ENCODE results near the gene KLK10. TPM values are rescaled to one million over a fixed set of nuclear protein-coding genes. Genes with fewer than 3 reads are reported as not detected.

Gene KLK10, protein sequence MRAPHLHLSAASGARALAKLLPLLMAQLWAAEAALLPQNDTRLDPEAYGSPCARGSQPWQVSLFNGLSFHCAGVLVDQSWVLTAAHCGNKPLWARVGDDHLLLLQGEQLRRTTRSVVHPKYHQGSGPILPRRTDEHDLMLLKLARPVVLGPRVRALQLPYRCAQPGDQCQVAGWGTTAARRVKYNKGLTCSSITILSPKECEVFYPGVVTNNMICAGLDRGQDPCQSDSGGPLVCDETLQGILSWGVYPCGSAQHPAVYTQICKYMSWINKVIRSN
- not detected for total RNA-seq
- long read RNA-seq, donor 1 = 0 reads
- long read RNA-seq, donor 2 = 0 reads

- DNase-seq (ENCODE audit: low spot score) = no peak
- intact Hi-C loops (cut with DNase I) = no loop called here
These were observed at the start of gene KLK10 for GRCh38 chr19:51019544-51019925. KLK10 (minus strand) TSS chr19:51019709; CDS start chr19:51019130, 579 bp downstream.

- DNase-seq (ENCODE audit: low spot score) = no peak
- intact Hi-C loops (cut with DNase I) = no loop called here
These were observed 47.1 kb upstream of the KLK10 start for GRCh38 chr19:51066393-51067186.

DNA sequence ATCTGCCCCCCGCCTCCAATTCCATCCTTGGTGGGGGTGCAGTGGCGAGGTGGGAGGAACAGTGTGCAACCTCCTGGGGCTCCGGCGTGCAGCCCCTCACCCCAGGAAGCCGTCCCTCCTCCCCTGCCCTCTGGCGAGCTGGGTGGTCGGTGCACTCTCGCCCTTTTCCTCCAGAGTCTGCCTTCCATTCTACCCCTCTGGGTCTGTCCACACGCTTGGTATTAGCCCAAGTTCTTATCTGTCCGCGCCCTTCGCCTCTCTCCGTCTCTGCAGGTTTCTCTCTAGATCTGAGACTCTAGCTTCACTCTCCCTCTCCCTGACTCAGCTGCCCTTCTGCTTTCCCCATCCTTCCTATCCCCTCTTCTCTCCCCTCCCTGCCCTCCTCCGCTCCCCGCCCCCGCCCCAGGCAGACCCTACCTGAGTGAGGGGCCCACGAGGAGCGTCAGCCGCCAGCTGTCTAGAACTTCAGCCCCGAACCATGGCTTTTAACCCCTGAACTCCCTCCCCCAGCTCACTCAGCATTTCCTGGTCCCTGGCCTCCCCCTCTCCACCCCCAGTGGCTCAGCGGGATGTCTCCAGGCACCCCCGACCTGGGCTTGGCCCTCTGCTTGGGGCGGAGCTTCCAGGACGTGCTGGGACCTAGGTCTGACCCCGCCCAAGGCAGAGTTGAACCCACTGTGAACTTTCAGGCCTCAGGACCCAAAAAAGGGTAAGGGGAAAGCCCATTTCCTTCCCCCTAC lies 45.9 kb upstream of the KLK10 start:
- intact Hi-C loops (cut with DNase I) = no loop called here
- DNase-seq (ENCODE audit: low spot score) = no peak

DNA sequence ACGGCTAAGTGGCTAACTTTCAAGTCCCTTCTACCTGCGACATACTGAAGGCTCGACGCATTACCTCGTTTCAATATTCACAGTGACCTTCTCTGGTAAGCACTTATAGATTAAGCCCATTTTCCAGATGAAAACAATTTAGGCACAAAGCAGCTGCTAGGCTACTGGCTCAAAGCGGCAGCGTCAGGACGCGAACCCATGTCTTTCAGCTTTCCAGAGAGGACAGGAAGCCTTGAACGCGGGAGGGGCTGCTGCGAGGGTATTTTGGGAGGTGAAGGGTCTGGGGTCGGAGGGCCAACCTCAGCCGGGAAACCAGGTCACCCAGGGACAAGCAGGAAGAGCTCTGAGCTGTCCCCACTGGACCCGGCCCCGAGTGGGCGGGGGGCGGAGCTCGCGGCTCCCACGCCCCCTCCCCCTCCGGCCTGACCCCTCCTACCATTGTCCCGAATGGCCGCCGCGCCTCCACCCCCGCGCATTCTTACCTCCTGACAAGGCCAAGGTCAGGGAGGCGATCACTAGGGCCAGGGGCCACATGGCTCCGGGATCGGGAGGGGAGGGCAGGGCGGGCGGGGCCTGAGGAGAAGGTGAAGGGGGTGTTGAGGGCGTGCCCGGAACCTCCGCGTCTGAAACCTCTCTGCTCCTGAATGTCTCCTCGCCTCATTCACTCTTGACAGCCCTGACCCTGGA lies 45.2 kb upstream of the KLK10 start, which contains the start of gene KLK13:
Gene KLK13, minus strand, starts transcription at position 559 of the 687 bp plus-strand sequence. Its CDS starts 25 bp downstream, at position 534.
- intact Hi-C loops (cut with DNase I) = no loop called here
- no peak for DNase-seq (ENCODE audit: low spot score)

GRCh38 chr19:51063664-51064063 lies 44.2 kb upstream of the KLK10 start:
- intact Hi-C loops (cut with DNase I) = no loop called here
- DNase-seq (ENCODE audit: low spot score) = no peak

GRCh38 chr19:51060973-51061372 lies 41.5 kb upstream of the KLK10 start:
- no peak for DNase-seq (ENCODE audit: low spot score)
- intact Hi-C loops (cut with DNase I) = no loop called here

DNA sequence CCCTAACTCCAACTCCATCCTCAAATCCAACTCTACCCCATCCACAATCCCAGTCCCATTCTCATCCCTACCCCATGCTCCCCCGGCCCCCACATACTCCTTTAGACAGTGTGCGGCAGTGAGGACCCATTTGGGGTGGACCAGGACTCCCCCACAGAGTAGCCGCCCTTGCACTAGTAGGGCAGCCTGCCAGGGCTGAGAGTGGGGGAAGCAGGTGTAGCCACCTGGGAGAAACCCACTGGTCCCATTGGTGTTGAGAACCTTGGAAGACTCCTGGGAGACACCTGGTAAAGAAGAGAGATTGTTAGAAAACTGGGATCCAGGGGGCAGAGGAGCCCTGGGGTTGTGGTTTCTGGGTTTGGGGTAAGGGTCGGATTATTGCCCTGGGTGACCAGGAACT lies 40.8 kb upstream of the KLK10 start:
- intact Hi-C loops (cut with DNase I) = no loop called here
- DNase-seq (ENCODE audit: low spot score) = no peak

- intact Hi-C loops (cut with DNase I) = no loop called here
- DNase-seq (ENCODE audit: low spot score) = no peak
These were observed 40.2 kb upstream of the KLK10 start for GRCh38 chr19:51059715-51060114.

DNA sequence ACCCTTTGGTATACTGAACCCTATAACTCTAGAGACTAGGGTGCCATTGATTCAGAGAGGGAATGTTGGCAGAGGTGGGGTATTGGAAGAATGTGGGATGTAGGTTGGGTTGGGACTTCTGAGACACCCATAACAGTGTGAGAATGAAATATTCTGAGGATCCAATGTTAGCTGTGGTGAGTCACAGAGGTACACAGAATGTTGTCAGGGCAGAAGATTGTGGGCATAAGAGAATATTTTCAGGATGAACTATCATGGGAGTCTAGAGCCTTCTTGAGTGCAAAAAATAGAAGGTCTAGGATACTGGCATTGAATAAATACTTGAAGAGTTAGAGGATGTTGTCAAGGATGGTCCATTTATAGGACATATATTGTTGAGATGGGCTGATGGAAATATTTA lies 36.4 kb upstream of the KLK10 start:
- no peak for DNase-seq (ENCODE audit: low spot score)
- intact Hi-C loops (cut with DNase I) = no loop called here

GRCh38 chr19:51047031-51047335 lies 27.5 kb upstream of the KLK10 start:
- intact Hi-C loops (cut with DNase I) = no loop called here
- no peak for DNase-seq (ENCODE audit: low spot score)

DNA sequence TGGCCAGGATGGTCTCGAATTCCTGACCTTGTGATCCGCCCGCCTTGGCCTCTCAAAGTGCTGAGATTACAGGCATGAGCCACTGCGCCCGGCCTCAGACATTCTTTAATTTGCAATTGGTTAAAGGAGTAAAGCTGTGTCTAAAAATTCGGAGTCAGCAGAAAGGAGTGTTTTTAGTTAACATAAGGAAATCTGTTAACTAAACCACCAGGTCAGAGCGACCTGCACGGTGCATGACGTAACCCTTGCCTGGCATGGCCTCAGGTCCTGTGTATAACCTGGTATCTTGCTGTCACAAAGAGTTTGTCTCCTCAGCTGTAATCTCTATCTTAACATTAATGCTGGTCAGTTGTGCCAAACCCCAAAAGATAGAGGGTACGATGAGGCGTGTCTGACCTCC lies 24.8 kb upstream of the KLK10 start:
- intact Hi-C loops (cut with DNase I) = no loop called here
- no peak for DNase-seq (ENCODE audit: low spot score)

GRCh38 chr19:51043497-51043896 lies 24.0 kb upstream of the KLK10 start:
- intact Hi-C loops (cut with DNase I) = no loop called here
- DNase-seq (ENCODE audit: low spot score) = no peak

DNA sequence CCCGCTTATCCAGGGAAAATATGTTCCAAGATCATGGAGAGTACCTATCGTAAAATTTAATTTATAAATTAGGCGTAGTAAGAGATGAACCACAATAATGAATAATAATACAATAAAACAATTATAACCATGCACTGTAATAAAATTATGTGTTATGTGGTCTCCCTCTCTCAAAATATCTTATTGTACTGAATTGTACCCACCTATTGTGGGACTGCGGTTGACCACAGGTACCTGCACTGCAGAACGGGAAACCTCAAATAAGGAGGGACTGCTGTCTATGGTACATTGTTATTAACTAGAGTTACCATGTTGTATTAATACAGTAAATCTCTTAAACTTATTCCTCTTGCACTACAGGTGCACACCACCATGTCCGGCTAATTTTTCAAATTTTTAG lies 20.6 kb upstream of the KLK10 start:
- no peak for DNase-seq (ENCODE audit: low spot score)
- intact Hi-C loops (cut with DNase I) = no loop called here

DNA sequence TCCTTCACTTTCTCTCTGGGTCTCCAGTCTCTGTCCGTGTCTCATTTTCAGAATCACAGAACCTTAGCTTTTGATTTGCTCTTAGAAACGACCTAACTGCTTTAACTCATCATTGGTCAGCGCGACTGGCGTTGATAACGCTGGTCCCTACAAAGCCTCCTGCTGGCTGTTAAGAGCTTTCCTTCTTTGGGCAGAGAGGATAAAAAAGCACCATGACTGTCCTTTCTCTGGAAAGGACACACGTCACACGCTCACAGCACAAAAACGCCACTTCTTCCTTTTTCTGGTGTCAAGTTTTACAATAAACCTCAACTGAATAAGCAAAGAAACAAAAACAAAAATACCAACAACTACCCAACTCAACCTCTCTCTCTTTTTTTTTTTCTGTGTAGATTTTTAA lies 17.0 kb upstream of the KLK10 start:
- intact Hi-C loops (cut with DNase I) = loop anchor here in 1 of 2 donors (10.0 kb wide), 1 partner anchor 1212 kb away; no protein-coding TSS in a partner anchor
- no peak for DNase-seq (ENCODE audit: low spot score)

GRCh38 chr19:51034704-51035103 lies 15.2 kb upstream of the KLK10 start, which contains the start of gene KLK12:
KLK12 (minus strand) TSS chr19:51035002; CDS start chr19:51034621, 381 bp downstream.
- no peak for DNase-seq (ENCODE audit: low spot score)
- intact Hi-C loops (cut with DNase I) = loop anchor here in 1 of 2 donors (10.0 kb wide), 1 partner anchor 1210 kb away; no protein-coding TSS in a partner anchor

DNA sequence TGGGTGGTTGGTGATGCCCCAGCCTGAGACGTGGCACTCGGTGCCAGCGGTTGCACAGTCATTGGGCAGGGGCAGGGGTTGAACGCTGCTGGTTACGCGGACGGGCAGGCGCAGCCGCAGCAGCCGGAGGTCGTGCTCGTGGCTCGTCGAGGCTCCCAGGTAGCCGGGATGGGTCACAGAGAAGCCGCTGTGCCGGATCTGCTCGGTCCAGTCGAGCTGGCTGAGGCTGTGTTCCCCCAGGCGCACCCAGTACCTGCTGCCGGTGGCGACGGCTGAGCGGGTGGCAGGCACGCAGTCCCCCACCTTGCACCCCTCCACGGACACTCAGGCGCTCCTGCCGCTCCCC lies 12.3 kb upstream of the KLK10 start:
- DNase-seq (ENCODE audit: low spot score) = no peak
- intact Hi-C loops (cut with DNase I) = loop anchor here in 1 of 2 donors (10.0 kb wide), 1 partner anchor 1207 kb away; no protein-coding TSS in a partner anchor

DNA sequence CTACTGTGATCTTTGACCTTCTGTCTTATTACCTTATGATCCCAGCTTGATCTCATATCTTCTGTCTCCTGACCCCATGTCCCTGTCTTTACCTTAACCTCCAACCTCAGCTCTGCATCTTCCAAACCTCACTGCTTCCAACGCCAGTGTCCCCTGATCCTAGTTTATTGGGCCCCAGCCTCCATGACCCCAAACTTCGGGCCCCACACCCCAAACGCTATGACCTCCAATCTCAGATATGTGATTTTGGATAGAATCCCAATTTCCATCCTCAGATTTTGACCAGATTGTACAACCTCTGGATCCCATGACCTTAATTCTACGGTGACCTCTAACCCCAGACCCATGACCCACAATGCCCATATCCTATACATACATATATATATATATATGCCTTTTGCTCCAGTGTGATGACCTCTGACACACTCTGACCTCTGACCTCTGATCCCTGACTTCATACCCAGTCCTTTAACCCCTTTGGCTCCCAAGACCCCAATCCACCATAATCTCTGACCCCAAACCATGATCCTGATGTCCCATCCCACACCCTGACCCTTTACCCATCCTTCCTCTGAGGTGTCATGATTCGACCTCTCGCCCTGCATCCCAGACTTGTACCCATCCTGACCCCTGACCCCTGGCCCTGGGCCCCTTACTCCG lies 11.8 kb upstream of the KLK10 start:
- intact Hi-C loops (cut with DNase I) = loop anchor here in 1 of 2 donors (10.0 kb wide), 1 partner anchor 1207 kb away; no protein-coding TSS in a partner anchor
- DNase-seq (ENCODE audit: low spot score) = no peak

GRCh38 chr19:51030631-51031030 lies 11.1 kb upstream of the KLK10 start:
- no peak for DNase-seq (ENCODE audit: low spot score)
- intact Hi-C loops (cut with DNase I) = loop anchor here in 1 of 2 donors (10.0 kb wide), 1 partner anchor 1206 kb away; no protein-coding TSS in a partner anchor

GRCh38 chr19:51029718-51030117 lies 10.2 kb upstream of the KLK10 start:
- intact Hi-C loops (cut with DNase I) = loop anchor here in 1 of 2 donors (10.0 kb wide), 1 partner anchor 1205 kb away; no protein-coding TSS in a partner anchor
- no peak for DNase-seq (ENCODE audit: low spot score)

Data from posterior vena cava (tissue), 2 donors.